BLaER1 (cell line): ENCODE data around the gene SLC23A3.

Source experiments
- H3K27ac ChIP-seq: shearing (Covaris generic); formaldehyde crosslinking; 2 replicates; pipeline ENCODE4 v1.8.1; 2022
- H3K27me3 ChIP-seq: shearing (Covaris generic); formaldehyde crosslinking; 2 replicates; pipeline ENCODE4 v1.8.1; 2022
- H3K36me3 ChIP-seq: shearing (Covaris generic); formaldehyde crosslinking; 2 replicates; pipeline ENCODE4 v1.8.1; 2022
- H3K4me1 ChIP-seq: shearing (Covaris generic); formaldehyde crosslinking; 2 replicates; pipeline ENCODE4 v1.8.1; 2022
- H3K4me2 ChIP-seq: shearing (Covaris generic); formaldehyde crosslinking; 2 replicates; pipeline ENCODE4 v1.8.1; 2022
- H3K4me3 ChIP-seq: shearing (Covaris generic); formaldehyde crosslinking; 2 replicates; pipeline ENCODE4 v1.8.1; 2022
- H3K9ac ChIP-seq: shearing (Covaris generic); formaldehyde crosslinking; 2 replicates; pipeline ENCODE4 v1.8.1; 2022
- H3K9me3 ChIP-seq: shearing (Covaris generic); formaldehyde crosslinking; 2 replicates; pipeline ENCODE4 v1.8.1; 2022
- H4K20me1 ChIP-seq: shearing (Covaris generic); formaldehyde crosslinking; 2 replicates; pipeline ENCODE4 v1.8.1; 2022
- Cebpa-rat ChIP-seq: shearing (Covaris generic); IDR thresholded peaks from 2 replicates; pipeline ENCODE4 v1.8.1; 2022

Gene SLC23A3

DNA sequence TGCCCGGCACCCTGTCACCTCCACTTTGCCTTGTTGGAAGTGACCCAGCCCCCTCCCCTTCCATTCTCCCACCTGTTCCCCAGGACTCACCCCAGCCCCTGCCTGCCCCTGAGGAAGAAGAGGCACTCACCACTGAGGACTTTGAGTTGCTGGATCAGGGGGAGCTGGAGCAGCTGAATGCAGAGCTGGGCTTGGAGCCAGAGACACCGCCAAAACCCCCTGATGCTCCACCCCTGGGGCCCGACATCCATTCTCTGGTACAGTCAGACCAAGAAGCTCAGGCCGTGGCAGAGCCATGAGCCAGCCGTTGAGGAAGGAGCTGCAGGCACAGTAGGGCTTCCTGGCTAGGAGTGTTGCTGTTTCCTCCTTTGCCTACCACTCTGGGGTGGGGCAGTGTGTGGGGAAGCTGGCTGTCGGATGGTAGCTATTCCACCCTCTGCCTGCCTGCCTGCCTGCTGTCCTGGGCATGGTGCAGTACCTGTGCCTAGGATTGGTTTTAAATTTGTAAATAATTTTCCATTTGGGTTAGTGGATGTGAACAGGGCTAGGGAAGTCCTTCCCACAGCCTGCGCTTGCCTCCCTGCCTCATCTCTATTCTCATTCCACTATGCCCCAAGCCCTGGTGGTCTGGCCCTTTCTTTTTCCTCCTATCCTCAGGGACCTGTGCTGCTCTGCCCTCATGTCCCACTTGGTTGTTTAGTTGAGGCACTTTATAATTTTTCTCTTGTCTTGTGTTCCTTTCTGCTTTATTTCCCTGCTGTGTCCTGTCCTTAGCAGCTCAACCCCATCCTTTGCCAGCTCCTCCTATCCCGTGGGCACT is 12.7 kb upstream of the SLC23A3 start:
- peaks cover 45% of the 10 kb centered on the region for H4K20me1 ChIP-seq
- H3K9me3 ChIP-seq: no peaks in the 10 kb centered on the region
- peaks cover 63% of the 10 kb centered on the region for H3K36me3 ChIP-seq
- no peak overlapping the region for H3K4me3 ChIP-seq
- TF ChIP-seq Cebpa-rat: no peak
- no peak overlapping the region for H3K27ac ChIP-seq
- no peaks in the 10 kb centered on the region for H3K27me3 ChIP-seq
- peak overlapping the region; percentile 32 for H3K4me2 ChIP-seq
- H3K4me1 ChIP-seq: peaks cover 42% of the 10 kb centered on the region
- peak overlapping the region; percentile 13 for H3K9ac ChIP-seq

DNA sequence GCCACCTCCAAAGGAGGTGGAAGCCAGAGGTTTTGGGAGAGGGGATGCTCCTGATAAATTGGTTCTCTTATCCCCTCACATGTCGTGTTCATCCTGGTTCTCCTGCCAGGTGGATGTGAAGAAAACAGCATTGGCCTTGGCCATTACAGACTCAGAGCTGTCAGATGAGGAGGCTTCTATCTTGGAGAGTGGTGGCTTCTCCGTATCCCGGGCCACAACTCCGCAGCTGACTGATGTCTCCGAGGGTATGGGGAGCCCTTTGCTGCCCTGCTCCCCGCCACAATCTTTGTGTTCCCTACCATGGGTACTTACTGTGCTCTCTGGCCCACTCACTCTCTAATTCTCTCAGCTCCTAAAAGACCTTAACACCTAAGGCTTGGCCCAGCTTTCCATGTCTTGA is 11.7 kb upstream of the SLC23A3 start:
- H3K36me3 ChIP-seq: peaks cover 63% of the 10 kb centered on the region
- H3K4me1 ChIP-seq: peaks cover 42% of the 10 kb centered on the region

DNA sequence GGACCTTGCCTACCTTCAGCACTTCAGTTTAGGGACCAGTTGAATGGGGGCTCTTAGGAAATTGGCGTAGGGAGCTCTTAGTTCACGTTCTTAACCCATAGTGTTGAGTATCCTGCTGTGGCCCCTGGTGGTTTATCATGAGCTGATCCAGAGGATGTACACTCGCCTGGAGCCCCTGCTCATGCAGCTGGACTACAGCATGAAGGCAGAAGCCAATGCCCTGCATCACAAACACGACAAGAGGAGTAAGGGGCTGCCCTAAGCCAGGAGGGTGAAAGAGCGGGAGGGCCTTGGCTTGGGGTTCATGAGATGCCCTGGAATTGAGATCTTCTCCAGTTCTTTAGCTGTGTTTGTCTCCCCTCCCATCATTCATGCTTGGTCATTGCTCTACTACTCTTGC is 11.1 kb upstream of the SLC23A3 start:
- Histone ChIP-seq H3K9ac (peak overlapping the region; percentile 21; the same call in 1 of the 2 replicates), H3K4me2 (no peak overlapping the region)

More for the DNA sequence above, 11.7 kb upstream of the SLC23A3 start:
- Histone ChIP-seq H3K27me3 (no peaks in the 10 kb centered on the region), H3K9me3 (no peaks in the 10 kb centered on the region), H3K4me3 (no peak overlapping the region), H3K27ac (no peak overlapping the region), H3K4me2 (peak overlapping the region; percentile 32; the same call in 1 of the 2 replicates), H4K20me1 (peaks cover 45% of the 10 kb centered on the region), H3K9ac (peak overlapping the region; percentile 21; the same call in 1 of the 2 replicates)
- TF ChIP-seq Cebpa-rat: no peak

DNA sequence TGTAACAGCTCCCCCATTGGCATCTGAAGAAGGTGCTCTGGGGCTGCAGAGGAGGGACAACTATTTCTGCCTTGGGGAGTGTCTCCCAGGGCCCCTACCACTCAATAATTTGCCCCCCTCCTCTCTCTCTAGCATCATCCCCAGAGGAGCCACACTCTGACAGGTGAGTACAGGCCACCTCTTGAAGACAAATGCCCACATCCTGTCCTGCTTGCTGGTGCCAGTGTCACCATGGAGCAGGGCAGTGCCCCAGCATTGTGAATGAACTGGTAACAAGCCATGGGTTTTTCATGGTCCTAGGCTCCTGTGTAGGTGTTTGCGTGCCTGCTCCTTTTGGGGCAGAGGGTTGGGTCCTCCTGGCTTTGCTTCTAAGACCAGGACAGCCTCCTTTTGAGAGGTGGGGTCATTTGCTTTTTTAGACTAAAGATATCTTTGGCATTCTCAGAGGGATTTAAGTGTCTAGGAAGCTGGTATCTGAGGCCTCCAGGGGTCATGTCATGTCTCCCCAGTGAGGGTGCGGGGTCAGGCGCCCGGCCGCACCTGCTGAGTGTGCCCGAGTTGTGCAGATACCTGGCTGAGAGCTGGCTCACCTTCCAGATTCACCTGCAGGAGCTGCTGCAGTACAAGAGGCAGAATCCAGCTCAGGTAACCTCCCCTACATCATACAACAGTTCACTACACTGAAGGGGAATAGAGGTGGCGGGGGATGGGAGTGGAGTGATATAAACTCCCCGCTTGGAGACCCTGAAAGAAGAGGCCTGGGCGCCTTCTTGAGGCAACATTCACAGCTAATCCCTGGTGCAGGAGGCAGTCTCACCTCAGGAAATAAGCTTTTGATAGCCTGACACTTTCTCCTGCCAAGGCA is 10.0 kb upstream of the SLC23A3 start:
- H3K4me2 ChIP-seq: peak overlapping the region; percentile 91
- no peaks in the 10 kb centered on the region for H3K27me3 ChIP-seq
- TF ChIP-seq Cebpa-rat: no peak
- peaks cover 57% of the 10 kb centered on the region for H3K4me1 ChIP-seq
- peaks cover 63% of the 10 kb centered on the region for H3K36me3 ChIP-seq
- no peaks in the 10 kb centered on the region for H3K9me3 ChIP-seq
- H4K20me1 ChIP-seq: peaks cover 45% of the 10 kb centered on the region
- peak overlapping the region; percentile 89; the same call in 1 of the 2 replicates for H3K4me3 ChIP-seq
- peak overlapping the region; percentile 89; the same call in 1 of the 2 replicates for H3K9ac ChIP-seq
- H3K27ac ChIP-seq: no peak overlapping the region

More for the DNA sequence above, 11.1 kb upstream of the SLC23A3 start:
- TF ChIP-seq Cebpa-rat: no peak
- no peak overlapping the region for H3K4me3 ChIP-seq
- peaks cover 63% of the 10 kb centered on the region for H3K36me3 ChIP-seq
- H3K27me3 ChIP-seq: no peaks in the 10 kb centered on the region
- H3K27ac ChIP-seq: no peak overlapping the region
- peaks cover 45% of the 10 kb centered on the region for H3K4me1 ChIP-seq
- H3K9me3 ChIP-seq: no peaks in the 10 kb centered on the region
- peaks cover 45% of the 10 kb centered on the region for H4K20me1 ChIP-seq

DNA sequence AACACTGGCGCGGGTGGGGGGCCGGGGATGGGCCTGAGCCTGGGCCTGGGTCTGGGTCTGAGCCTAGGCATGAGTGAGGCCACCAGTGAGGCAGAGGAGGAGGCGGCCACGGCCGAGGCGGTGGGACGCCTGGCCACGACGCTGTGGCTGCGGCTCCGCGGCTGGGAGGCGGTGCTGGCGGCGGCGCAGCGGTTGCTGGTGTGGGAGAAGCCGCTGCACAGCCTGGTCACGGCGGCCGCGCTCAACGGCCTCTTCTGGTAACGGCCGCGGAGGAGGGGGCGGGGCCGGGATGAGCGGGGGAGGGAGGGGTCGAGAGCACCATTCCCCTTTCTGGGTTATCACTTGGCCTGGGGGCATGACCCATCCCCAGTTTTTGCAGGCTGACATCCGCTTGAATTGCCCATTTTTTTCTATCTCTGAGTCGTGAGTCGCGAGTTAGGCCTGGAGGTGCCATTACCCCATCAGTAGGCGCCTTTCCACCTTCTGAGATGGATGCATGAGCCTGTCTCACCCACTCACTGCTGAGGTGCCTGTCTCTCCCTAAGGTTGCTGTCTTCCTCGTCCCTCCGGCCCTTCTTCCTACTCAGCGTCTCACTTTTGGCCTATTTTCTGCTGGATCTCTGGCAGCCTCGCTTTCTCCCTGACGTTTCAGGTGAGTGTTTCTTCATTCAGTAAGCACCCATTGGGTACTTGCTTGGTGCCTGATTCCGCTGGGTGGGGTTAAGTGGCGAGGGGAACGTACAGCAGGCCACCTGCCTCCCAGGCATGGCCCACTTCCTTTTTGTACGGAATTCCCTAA is 8.7 kb upstream of the SLC23A3 start:
- Histone ChIP-seq H3K4me2 (peak overlapping the region; percentile 91), H3K4me1 (peaks cover 62% of the 10 kb centered on the region), H3K9me3 (no peaks in the 10 kb centered on the region), H3K27ac (peak overlapping the region; percentile 86), H4K20me1 (peaks cover 47% of the 10 kb centered on the region), H3K27me3 (no peaks in the 10 kb centered on the region), H3K9ac (peak overlapping the region; percentile 89), H3K4me3 (peak overlapping the region; percentile 89), H3K36me3 (peaks cover 63% of the 10 kb centered on the region)
- TF ChIP-seq Cebpa-rat: no peak

DNA sequence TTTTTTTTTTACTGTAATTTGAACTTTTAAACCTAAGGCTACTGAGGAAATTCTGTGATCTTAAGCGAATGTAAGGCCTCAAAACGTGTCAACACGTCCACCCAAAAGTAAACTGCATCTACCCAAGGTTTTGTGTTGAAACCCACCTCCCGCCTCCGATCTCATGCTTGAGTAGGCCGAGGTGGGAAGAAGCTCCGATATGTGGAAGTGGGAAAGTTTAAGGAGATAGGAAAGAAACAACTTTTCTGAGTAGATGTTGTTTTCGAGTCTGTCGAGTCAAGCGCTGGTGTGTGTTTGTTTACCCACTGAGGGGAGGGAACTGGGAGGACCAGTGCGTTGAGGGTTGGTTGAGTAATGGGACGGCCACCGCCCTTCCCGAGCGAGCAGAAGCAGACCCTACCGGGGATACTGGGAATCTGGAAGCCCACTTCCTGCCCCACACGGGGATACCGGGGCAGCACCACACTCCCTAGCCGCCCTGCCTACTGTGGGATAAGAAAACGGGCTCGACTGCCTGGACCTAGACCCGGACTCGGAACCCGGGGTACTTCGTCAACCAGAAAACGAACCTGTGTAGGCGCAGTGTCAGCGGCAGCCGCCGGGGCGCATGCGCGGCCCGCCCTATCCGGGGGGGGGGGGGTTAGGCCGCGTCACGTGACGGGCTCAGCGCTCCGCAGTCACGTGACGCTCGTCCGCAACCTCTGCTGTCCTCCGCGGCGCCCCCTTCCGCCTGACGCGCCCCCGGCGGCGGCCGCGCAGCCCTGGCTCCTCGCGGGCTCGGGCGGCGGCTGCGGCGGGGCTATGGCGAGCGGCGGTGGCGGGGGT is 7.9 kb upstream of the SLC23A3 start, which contains the start of gene RETREG2:
TSS of gene RETREG2 (plus strand) at position 724 of the 825 bp plus-strand sequence. CDS start at position 802, 78 bp downstream.
- H3K4me1 ChIP-seq: peaks cover 58% of the 10 kb centered on the region
- peak within 1 kb of the TSS; percentile 91 for H3K4me2 ChIP-seq
- H3K9ac ChIP-seq: peak within 1 kb of the TSS; percentile 89
- no peaks in the 10 kb centered on the region for H3K27me3 ChIP-seq
- H3K4me3 ChIP-seq: peak within 1 kb of the TSS; percentile 89
- H3K9me3 ChIP-seq: no peaks in the 10 kb centered on the region
- peaks cover 47% of the 10 kb centered on the region for H4K20me1 ChIP-seq
- H3K36me3 ChIP-seq: peaks cover 63% of the 10 kb centered on the region
- no peak for TF ChIP-seq Cebpa-rat
- peak within 1 kb of the TSS; percentile 86 for H3K27ac ChIP-seq

DNA sequence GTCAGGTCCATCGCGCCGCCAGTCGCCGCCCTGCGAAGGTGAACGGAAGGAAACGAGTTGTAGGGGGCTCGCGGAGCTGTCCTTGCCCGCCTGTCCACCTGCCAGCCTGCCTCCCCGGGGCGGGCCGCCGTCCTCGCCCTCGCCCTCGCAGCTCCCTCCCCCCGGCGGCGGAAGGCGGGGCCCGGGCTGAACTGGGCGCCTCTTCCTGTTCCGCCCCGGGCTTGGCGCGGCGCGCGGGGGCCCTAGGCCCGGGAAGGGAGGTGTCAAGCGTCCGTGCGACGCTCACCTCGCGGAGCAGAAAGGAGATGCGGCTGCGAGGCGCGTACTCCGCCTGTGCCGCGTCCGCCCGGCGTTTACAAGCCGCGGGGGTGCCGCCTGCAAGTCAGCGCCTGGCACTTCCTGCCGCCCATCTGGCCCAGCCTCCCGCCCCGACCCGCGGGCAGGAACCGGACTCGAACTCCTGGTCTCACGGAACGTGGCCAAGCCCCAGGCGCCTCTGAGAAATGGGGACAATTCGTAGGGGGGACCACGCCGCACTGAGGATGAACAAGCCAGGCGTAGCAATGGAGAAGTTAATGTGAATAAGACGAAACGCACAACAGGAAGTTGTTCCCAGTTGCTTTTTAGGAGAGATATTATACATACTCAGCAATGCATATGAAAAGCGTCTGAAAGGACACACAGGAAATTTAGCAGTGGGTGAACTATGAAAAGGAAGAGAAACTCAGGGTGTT is 7.2 kb upstream of the SLC23A3 start, which contains the start of gene CNPPD1:
TSS of gene CNPPD1 (minus strand) at position 108 of the 734 bp plus-strand sequence. CDS start at position 11, 97 bp downstream.
- H3K4me2 ChIP-seq: peak within 1 kb of the TSS; percentile 91
- no peaks in the 10 kb centered on the region for H3K27me3 ChIP-seq
- H3K4me3 ChIP-seq: peak within 1 kb of the TSS; percentile 89
- no peak for TF ChIP-seq Cebpa-rat
- peaks cover 63% of the 10 kb centered on the region for H3K36me3 ChIP-seq
- peak within 1 kb of the TSS; percentile 86 for H3K27ac ChIP-seq
- H3K4me1 ChIP-seq: peaks cover 51% of the 10 kb centered on the region
- no peaks in the 10 kb centered on the region for H3K9me3 ChIP-seq
- peak within 1 kb of the TSS; percentile 89 for H3K9ac ChIP-seq
- H4K20me1 ChIP-seq: peaks cover 39% of the 10 kb centered on the region
